ENCODE results near the gene ZCCHC7. TPM values are rescaled to one million over a fixed set of nuclear protein-coding genes. Genes with fewer than 3 reads are reported as not detected.

Gene ZCCHC7
- total and polyA plus RNA-seq, 2 donors (not counting 3 experiments of a cell fraction or from before 2014, with no cell fraction given), result 7.4 to 14.8 TPM

DNA sequence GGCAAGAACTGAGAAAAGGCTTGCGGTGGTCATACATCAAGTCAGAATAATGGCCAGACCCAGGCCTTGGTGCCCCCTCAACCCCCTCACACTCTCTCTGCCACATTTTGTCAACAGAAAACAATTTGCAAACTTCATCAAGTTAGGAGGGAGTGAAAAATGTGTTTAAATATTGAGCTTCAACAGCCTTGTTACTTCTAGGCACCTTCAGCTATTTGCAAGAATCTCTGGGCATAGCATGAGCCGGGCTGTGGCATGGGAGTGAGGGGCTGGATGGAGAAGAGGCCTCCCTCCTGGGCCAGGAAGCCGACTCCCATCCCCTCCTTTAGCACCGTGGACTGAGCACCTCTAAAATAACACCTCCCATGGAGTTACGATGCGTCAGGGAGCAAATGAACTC is 249.9 kb downstream of the ZCCHC7 start:
- no peaks in the 10 kb centered on the region for H3K4me1 ChIP-seq (ENCODE audit: control insufficient read depth, extremely low read depth, insufficient read depth, low read length)
- ChIA-PET CTCF (no interaction called here), POLR2A (no interaction called here)
- no TSS peak for BruUV-seq (replicated peaks)
- TF ChIP-seq GATA2 (IDR thresholded peaks at IDR 0.05; ENCODE audit: insufficient read depth, insufficient read length, low read depth, low read length) (no peak), POLR2A (IDR thresholded peaks at IDR 0.05; ENCODE audit: low read depth, low read length) (no peak), FOS (IDR thresholded peaks at IDR 0.05; ENCODE audit: borderline replicate concordance, insufficient read depth, low read length) (no peak), MYC (IDR thresholded peaks at IDR 0.05; ENCODE audit: low read depth, low read length) (no peak)
- DNase-seq (ENCODE audit: low read depth, low spot score) (no peak), FAIRE-seq (no peak)
- no peak overlapping the region for H3K9ac ChIP-seq (replicated peaks; ENCODE audit: extremely low read depth, insufficient read depth, low read length)
- no peaks in the 10 kb centered on the region for H3K9me1 ChIP-seq (replicated peaks; ENCODE audit: control insufficient read depth, extremely low read depth, insufficient read depth, low read length)
- H3K4me2 ChIP-seq (ENCODE audit: insufficient read depth, low read length), result no peak overlapping the region
- no peak overlapping the region for H2AFZ ChIP-seq (ENCODE audit: low read depth, low read length)
- no peaks in the 10 kb centered on the region for H3K9me3 ChIP-seq (replicated peaks; ENCODE audit: control insufficient read depth, insufficient read depth, low read length)
- H3K4me3 ChIP-seq (replicated peaks in 1 of 3; ENCODE audit: insufficient read depth in 1 of 3, low read depth in 1 of 3, low read length in 3 of 3), result no peak overlapping the region
- intact Hi-C loops (cut with micrococcal nuclease) (no loop called here), dilution Hi-C loops (cut with MboI; ENCODE audit: extremely low pct_ligation_motif_present, low sequenced_read_pairs) (no loop called here)
- no peaks in the 10 kb centered on the region for H3K27me3 ChIP-seq (ENCODE audit: control insufficient read depth in 2 of 2, insufficient read depth in 2 of 2, low read length in 2 of 2)
- H3K27ac ChIP-seq (ENCODE audit: insufficient read depth, low read depth, low read length), result no peak overlapping the region
- H4K20me1 ChIP-seq (replicated peaks; ENCODE audit: control insufficient read depth, extremely low read depth, insufficient read depth, low read length), result no peaks in the 10 kb centered on the region
- no peaks in the 10 kb centered on the region for H3K36me3 ChIP-seq (ENCODE audit: control insufficient read depth in 2 of 2, extremely low read depth in 1 of 2, insufficient read depth in 2 of 2, low read length in 2 of 2)
- no peaks in the 10 kb centered on the region for H3K79me2 ChIP-seq (ENCODE audit: control insufficient read depth, insufficient read depth, low read length)

DNA sequence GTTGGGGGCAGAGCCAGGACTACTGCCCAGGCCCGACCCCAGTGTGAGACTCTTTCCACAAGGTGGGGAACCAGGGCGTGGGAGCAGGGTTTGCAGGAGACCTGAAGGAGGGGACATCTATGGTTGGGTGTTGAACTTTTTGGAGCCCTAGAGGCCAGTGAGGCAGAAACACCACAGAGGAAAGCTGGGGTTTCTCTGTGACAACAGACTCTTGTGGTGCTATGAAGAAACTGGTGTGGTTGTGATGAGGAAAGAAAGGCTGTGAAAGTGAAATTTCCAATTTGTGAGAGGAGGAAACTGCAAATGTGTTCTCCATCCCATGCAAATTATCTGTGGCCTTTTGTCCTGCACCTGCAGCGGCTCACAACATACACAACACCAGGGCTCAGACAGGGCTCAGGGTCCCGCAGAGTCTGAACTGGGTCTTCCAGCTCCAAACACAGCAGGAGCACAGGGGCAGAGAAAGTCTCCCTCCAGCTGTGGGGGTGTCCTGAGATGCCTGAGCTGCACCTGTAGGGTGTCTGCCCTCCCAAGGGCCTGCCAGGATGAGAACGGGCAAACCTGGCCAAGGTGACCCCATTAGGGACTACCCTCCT is 250.7 kb downstream of the ZCCHC7 start:
- H3K27me3 ChIP-seq (ENCODE audit: control insufficient read depth in 2 of 2, insufficient read depth in 2 of 2, low read length in 2 of 2), result no peaks in the 10 kb centered on the region
- no peaks in the 10 kb centered on the region for H3K9me3 ChIP-seq (replicated peaks; ENCODE audit: control insufficient read depth, insufficient read depth, low read length)
- no peak overlapping the region for H2AFZ ChIP-seq (ENCODE audit: low read depth, low read length)
- H3K36me3 ChIP-seq (ENCODE audit: control insufficient read depth in 2 of 2, extremely low read depth in 1 of 2, insufficient read depth in 2 of 2, low read length in 2 of 2), result no peaks in the 10 kb centered on the region
- ChIA-PET POLR2A (no interaction called here), CTCF (no interaction called here)
- no peak overlapping the region for H3K27ac ChIP-seq (ENCODE audit: insufficient read depth, low read depth, low read length)
- no peak overlapping the region for H3K9ac ChIP-seq (replicated peaks; ENCODE audit: extremely low read depth, insufficient read depth, low read length)
- H3K4me1 ChIP-seq (ENCODE audit: control insufficient read depth, extremely low read depth, insufficient read depth, low read length), result no peaks in the 10 kb centered on the region
- no TSS peak for BruUV-seq (replicated peaks)
- H3K9me1 ChIP-seq (replicated peaks; ENCODE audit: control insufficient read depth, extremely low read depth, insufficient read depth, low read length), result no peaks in the 10 kb centered on the region
- dilution Hi-C loops (cut with MboI; ENCODE audit: extremely low pct_ligation_motif_present, low sequenced_read_pairs) (no loop called here), intact Hi-C loops (cut with micrococcal nuclease) (no loop called here)
- H4K20me1 ChIP-seq (replicated peaks; ENCODE audit: control insufficient read depth, extremely low read depth, insufficient read depth, low read length), result no peaks in the 10 kb centered on the region
- TF ChIP-seq, protein P1, sequence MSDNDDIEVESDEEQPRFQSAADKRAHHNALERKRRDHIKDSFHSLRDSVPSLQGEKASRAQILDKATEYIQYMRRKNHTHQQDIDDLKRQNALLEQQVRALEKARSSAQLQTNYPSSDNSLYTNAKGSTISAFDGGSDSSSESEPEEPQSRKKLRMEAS (IDR thresholded peaks at IDR 0.05; ENCODE audit: insufficient read depth, insufficient read length), result no peak
- no peak for TF ChIP-seq POLR2A (IDR thresholded peaks at IDR 0.05; ENCODE audit: low read depth, low read length)
- no peaks in the 10 kb centered on the region for H3K79me2 ChIP-seq (ENCODE audit: control insufficient read depth, insufficient read depth, low read length)
- DNase-seq (ENCODE audit: low read depth, low spot score) (no peak), FAIRE-seq (no peak)
- H3K4me2 ChIP-seq (ENCODE audit: insufficient read depth, low read length), result no peak overlapping the region
- H3K4me3 ChIP-seq (replicated peaks in 1 of 3; ENCODE audit: insufficient read depth in 1 of 3, low read depth in 1 of 3, low read length in 3 of 3), result no peak overlapping the region
